Measurements from ENCODE around the gene HELZ.
"Not testable (repeated sequence)": the region's sequence is repeated elsewhere in the genome, so short reads cannot be mapped to it uniquely, and the experiment has no call there.

HELZ gene

DNA sequence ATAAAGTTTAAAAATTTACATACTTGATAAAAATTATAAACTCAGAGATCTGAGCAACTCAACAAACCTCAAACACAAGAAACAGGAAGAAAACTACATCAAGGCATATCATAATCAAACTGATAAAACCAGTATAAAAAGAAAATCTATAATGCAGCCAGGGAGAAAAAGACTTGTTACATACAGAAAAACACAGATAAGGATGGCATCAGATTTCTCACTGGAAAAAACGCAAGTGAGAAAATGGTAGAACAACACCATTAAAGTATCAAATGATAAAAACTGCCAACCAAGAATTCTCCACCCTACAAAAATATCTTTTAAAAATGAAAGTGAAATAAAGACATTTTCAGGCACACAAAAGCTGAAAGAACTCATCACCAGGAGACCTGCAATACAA is 129.6 kb downstream of the HELZ start:
- no peak for DNase-seq (ENCODE audit: low read depth in 2 of 2)

DNA sequence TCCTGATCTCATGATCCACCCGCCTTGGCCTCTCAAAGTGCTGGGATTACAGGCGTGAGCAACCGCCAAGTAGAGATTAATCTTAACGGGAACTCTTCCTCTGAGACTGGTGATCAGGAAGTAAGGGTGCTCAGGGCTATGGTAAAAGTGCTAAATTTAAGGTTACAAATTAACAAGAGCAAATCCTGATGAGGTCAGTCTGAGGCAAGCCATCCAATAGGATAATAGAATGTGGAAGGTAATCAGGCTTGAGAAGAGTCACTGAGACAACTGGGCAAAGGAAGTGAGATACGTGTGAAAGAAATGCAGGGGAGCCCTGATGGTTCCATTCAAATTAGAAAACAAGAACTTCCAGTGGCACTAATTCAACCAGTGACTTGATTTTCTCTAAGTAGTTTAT is 131.5 kb downstream of the HELZ start:
- DNase-seq (ENCODE audit: low read depth in 2 of 2), result no peak

DNA sequence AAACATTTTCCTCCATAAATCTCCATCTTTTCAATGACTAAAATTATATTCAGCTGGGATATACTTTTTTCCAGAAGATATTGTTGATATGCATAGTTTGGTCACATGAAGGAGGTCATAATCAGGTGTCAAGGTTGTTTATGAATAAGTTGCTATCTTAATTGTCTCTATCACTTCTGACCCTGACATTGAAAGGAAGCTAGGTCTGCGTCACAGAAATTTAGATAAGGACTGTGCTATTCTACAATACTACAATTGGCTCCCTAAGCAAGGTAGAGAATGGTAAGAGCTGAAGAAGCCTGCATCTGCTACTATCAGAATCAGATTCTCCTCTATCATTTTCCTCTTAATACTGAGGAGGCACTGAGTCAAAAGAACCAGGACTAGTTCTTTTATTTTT is 133.2 kb downstream of the HELZ start:
- no peak for DNase-seq (ENCODE audit: low read depth in 2 of 2)

DNA sequence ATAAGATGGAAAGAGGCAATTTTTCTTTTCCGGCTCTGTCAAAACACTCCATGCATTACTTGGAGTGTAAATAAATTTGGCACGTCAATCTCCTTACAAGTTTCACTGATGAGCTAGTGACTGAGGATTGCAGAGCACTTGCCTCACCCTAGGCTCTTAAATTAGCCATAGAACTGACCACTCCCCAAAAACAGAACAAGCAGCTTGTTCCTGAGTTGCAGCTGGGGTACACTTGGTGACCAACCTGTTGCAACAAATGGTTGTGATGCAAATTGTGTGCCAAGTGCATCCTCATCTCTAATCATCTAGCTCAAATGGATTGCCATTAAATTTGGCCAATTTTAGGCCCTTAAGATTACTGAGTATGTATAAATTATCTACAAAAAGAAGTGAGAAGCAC is 133.7 kb downstream of the HELZ start:
- DNase-seq (ENCODE audit: low read depth in 2 of 2), result no peak

DNA sequence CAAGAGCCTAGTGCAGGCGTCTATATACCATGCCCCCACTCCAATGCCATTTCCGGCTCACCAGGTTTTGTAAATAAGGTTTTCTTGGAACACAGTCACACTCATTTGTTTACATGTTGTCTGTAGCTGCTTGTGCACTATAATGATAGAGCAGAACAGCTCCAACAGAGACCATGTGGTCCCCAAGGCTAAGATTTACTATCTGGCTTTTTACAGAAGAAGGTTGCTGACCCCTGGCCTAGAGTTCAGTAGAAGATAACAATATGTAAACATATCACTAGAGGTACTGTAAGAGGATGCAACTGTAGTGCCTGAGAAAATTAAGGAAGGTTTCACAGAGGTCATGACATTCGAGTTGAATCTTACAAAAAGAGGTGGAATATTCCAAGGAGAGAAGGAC is 134.4 kb downstream of the HELZ start:
- no peak for DNase-seq (ENCODE audit: low read depth in 2 of 2)

DNA sequence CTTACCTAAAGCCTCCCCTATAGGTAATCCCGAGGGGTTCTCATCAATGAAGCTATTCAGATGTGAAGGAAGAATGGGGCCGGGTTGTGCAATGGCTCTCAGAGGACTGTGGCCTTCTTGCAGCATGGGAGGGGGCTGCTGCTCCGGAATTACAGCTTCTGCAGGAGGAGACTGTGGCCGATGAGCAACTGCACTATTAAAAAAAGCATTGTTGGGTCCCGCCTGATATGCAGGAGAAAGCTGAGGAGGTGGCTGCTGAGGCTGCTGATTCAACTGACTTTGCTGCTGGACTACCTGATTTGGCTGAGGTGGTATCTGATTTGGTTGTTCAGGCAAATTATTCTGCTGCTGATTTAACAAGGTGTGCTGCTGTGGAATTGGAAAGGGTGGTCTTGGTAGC is 135.9 kb downstream of the HELZ start:
- no peak for DNase-seq (ENCODE audit: low read depth in 2 of 2)

DNA sequence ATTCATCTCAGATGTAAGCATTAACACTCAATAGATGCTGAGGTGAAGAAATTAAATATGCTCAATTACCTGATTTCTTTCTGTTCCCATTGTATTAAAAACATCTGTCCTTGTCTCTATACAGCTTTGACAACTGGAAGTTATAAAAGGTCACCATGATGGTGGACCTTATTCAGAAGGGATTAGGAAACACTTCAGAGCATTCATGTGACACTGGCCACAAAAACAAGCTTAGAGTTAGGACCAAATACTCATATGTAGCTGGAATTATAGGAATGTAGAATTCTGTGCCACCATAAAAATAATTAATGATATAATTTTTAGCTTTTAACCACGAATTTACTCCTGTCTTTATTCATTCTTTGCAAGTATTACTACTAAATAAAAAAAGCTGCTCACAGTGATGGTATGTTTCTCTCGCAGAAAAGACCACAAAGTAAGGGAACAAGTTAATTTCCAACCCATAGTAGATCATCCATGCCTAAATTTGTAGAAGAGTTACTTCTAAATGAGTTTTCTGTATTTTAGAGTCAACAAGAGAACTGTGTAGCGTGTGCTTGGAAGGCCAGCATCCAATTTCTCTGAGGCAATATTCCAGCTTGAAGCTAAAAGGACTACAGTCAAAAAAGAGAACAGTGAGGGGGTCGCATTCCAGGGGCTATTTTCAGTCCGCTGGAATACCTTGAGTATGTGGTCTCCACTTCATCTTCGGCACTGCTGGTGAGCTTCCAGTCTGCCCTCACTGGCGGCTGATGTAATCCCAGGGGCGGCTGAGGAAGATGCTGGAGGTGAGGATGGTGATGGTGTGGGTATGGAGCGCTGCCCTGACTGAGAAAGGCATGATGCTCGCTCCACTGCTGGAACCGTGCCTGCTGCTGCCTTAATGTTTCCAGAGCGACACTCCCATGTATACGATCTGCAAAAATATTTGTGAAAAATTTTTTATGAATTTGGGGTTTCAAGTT is 136.9 kb downstream of the HELZ start:
- no peak for DNase-seq (ENCODE audit: low read depth in 2 of 2)

DNA sequence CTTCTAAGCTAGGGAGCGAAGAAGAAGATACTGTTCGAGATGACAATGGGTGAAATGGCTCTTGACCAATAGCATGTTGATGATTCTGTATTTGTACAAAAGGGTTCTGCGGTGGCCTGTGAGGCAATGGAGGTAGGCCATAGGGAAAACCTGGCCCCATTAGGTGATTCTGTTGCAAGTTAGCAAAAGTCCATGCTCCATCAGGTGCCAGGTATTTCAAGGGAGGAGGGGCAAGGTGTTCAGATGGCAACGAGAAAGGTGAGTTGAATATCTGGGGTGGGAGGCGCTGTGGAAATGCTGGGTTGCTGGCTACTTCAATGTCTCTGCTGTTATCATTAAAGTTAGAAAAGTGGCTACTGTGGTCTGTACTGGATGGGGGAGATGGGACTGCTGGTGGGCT is 137.8 kb downstream of the HELZ start:
- no peak for DNase-seq (ENCODE audit: low read depth in 2 of 2)

DNA sequence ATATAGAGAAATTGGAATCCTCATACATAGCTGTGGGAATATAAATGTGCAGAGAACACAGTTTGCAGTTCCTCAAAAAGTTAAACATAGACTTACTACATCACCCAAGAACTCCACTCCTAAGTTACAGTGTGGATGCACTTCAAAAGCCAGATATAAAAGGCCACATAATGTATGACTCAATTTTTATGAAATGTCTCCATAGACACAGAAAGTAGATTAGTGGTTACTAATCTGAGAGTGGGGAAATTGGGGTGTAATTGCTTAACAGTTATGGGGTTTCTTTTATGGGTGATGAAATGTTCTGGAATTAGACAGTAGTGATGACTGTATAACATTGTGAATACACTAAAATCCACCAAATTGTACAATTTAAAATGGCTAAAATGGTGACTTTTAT is 139.8 kb downstream of the HELZ start:
- DNase-seq (ENCODE audit: low read depth in 2 of 2), result no peak

DNA sequence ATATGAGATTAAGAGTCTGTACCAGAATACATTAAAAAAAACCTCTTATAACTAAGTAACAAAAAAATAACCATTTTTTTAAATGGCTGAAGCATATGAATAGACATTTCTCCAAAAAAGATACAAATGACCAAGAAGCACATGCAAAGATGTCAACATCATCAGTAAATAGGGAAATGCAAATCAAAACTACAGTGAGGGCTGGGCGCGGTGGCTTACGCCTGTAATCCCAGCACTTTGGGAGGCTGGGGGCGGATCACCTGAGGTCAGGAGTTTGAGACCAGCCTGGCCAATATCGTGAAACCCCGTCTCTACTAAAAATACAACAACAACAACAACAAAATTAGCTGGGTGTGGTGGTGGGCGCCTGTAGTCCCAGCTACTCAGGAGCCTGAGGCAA is 140.4 kb downstream of the HELZ start:
- DNase-seq (ENCODE audit: low read depth in 2 of 2), result not testable (repeated sequence)

DNA sequence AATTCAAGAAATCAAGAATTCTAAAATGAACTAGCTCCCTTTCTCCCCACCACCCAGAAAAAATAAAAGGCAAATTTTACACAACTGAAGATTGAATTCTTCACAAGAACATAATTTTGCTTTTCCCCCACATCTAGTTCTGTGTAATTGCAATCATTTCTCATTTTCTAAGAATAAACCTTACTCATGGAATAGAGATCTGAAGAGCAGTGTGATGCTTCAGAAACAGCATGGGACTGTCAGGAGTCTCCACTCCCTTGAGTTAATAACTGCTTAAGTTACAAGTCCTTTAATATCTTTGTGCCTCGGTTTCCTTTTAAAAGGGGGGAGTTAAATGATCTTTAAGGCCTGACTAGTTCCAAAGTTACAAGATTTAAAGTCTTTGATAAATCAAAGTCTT is 147.0 kb downstream of the HELZ start:
- no peak for DNase-seq (ENCODE audit: low read depth in 2 of 2)

DNA sequence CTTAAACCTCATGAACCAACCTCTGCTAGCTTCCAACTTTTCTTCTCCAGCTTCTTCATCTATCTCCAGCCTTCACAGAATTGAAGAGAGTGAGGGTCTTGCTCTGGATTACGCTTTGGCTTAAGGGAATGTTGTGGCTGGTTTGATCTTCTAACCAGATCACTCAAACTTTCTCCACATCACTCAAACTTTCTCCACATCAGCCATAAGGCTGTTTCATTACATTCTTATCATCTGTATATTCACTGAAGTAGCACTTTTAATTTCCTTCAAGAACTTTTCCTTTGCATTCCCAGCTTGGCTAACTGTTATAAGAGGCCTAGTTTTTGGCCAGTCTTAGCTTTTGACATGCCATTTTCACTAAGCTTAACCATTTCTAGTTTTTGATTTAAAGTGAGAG is 148.4 kb downstream of the HELZ start:
- no peak for DNase-seq (ENCODE audit: low read depth in 2 of 2)

DNA sequence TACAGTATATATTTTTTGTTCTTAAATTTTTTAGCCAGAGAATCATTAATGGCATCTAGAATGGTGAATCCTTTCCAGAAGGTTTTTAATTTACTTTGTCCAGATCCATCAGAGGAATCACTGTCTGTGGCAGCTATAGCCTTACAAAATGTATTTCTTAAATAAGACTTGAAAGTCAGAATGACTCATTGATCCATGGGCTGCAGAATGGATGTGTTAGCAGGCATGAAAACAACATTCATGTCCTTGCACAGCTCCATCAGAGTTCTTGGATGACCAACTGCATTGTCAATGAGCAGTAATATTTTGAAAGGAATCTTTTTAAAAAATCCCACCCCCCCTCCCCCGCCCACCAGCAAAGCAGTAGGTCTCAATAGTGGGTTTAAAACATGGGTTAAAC is 149.2 kb downstream of the HELZ start:
- DNase-seq (ENCODE audit: low read depth in 2 of 2), result no peak

DNA sequence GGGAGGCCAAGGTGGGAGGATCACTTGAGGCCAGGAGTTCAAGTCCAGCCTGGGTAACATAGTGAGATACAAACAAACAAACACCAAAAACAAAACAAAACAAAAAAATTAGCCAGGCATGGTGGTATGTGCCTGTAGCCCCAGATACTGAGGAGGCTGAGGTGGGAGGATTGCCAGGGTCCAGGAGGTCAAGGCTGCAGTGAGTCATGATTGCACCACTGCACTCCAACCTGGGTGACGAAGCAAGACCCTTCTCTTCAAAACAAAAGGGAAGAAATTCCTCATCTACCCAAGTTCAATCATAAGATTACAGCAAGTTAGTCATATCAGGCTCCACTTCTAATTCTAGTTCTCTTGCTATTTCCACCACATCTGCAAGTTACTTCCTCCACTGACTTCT is 149.7 kb downstream of the HELZ start:
- DNase-seq (ENCODE audit: low read depth in 2 of 2), result not testable (repeated sequence)

DNA sequence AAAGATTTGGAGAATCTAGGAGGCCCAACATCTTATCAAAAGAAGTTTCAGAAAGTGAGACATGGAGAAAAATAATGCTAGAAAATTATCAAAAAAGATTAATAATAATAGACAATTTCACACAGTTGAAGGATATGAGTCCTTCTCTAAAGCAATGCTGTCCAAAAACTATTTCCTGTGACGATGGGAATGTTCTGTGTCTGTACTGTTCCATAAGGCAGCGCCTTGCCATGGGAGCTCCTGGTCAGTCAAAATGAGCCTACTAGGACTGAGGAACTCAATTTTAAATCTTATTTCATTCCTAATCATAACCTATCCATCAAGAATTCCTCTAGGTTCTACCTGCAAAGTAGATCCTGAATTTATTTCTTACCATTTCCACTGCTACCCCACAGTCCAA is 151.6 kb downstream of the HELZ start:
- DNase-seq (ENCODE audit: low read depth in 2 of 2), result no peak

DNA sequence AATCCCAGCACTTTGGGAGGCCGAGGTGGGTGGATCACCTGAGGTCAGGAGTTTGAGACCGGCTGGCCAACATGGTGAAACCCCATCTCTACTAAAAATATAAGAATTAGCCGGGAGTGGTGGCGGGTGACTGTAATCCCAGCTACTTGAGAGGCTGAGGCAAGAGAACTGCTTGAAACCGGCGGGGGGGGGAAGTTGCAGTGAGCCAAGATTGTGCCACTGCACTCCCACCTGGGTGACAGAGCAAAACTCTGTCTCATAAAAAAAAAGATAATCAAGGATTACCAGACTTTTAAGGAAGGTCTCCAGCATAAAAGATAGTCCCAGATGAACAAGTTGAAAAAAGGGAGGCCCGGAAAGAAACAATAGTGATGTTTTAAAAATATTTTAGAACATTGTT is 152.3 kb downstream of the HELZ start:
- DNase-seq (ENCODE audit: low read depth in 2 of 2), result not testable (repeated sequence)

DNA sequence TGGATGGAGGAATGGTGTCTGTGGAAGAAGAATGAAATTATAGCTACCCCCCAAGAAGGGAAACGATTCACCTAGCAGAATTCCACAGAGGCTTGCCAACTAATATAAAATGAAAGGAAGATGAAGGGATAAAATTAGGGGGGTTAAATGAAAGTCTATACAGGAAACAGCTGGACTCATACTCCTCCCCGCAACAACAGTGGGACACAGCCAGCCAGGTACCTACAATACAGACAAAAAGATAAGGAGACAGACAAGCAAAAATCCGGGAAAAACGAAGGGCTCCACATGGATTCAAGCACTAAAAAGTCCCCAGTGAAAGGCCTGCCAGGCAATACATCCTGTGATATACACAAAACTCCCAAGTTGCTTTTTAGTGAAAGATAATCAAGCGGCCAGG is 152.7 kb downstream of the HELZ start:
- DNase-seq (ENCODE audit: low read depth in 2 of 2), result no peak

DNA sequence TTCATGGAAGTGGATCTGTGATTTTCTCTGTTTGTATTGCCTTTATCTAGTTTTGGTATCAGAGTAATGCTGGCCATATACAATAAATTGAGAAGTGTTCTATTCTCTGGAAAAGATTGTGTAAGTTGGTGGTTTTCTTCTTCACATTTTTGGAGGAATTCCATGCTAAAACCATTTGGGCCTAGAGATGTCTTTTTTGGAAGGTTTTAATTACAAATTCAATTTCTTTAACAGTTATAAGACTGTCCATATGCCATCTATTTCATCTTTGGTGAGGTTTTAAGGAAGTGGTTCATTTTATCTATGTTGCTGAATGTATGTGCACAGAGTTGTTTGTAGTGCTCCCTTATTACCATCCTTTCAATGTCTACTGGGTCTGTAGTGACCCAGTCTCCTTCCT is 154.7 kb downstream of the HELZ start:
- DNase-seq (ENCODE audit: low read depth in 2 of 2), result no peak

DNA sequence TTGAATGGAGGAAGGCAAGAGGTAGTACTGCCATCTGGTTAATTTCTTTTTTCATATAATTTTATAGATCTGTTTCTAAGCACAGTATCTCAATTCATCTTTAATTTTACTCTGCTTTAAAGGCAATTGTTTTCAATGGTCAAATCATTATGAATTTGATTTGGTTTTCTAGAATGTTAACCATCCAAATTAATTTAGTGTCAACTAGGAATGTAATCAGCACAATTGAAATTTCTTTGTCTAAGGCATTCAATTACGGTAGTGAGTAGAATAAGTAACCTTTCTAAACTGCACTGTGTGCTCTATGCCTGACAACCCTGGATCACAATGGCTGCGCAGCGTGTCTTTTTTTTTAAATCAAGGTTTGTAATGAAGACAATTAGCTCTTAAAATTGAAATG is 156.4 kb downstream of the HELZ start:
- DNase-seq (ENCODE audit: low read depth in 2 of 2), result no peak

DNA sequence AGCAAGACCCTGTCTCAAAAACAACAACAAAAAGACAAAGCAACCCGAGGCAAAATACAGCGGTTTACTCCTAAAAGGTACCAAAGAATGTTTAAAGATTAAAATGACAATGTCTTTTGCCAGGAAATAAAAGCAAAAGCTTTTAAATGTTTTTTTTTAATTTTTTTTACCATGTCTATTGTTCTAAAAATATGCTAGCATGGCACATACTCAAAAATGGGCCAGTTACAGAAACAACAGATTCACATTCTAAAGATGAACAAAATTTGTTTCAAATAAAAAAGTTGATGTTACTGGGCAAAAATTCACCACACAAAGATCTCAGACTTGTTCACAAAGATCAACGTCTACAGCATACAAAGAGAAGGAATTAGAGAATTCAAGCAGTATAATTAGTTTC is 159.6 kb downstream of the HELZ start:
- DNase-seq (ENCODE audit: low read depth in 2 of 2), result no peak

DNA sequence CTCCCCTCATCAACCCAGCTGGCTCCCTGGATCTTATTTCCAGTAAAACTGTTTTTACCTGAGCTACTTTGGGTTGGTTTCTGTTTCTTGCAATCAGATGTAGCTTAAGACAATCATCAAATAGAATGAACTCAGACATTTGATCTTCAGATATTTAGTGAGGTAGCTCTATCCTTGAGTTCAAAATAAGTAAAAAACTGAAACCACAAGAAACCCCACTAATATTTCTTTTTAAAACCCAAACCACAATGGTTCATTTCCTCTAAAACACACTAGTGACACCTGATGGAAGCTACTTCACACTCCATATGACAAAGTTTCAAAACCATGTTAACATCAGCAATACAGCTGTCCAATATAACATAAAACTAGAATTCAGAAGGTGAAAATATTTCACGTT is 162.9 kb downstream of the HELZ start:
- no peak for DNase-seq (ENCODE audit: low read depth in 2 of 2)

DNA sequence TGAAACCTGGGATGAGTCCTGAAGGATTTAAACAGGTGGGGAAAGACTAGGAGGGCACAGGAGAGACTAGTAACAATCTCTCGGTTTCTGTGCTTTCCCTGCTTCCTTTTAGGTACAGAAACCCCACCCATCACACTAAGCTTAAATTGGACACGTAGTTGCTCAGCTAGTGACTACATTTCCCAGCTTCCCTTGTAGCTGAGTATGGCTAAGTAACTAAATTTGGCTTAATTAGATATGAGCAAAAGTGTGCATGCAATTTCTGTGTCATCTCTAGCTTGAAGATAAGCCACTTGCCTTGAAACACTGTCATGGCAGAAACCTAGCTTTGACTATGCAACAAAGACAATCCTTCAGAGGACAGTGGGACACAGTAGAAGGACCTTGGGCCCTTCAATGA is 164.2 kb downstream of the HELZ start:
- no peak for DNase-seq (ENCODE audit: low read depth in 2 of 2)

DNA sequence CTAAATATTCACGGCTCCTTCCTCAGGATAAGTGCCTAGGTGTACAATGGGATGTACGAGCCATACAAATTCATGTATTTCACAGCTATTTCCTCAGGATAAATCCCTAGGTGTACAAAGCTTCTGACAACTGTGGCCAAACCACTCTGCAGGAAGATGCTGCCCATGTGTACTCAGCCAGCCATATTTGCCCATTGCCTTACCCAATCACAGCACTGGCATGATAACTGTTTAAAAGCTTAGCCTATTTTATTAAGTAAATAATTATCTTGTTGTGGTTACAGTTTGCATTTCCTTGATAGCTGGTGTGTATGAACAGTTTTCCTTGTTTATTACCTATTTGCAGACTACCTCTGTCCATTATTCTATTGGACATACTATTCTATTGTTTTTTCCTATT is 165.5 kb downstream of the HELZ start:
- DNase-seq (ENCODE audit: low read depth in 2 of 2), result no peak

DNA sequence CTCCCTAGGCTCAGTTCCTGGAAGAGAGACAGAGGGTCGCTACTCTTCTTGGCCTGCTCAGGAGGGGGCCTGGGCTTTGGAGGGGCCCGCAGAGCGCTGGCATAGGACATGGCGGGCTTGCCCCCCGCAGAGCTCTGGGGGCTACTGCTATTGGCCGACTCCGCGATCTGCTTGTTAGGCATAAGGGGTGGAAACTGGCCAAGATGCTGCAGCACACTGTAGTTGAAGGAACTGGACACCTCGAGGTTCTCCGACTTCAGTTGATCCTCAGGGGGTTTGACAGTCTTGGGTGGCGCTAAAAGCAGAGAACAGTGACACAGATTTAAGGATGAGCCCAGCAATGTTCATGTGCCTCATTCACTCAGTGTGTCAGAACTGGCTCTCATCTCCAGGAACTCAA is 166.7 kb downstream of the HELZ start:
- no peak for DNase-seq (ENCODE audit: low read depth in 2 of 2)
